OCI-LY1 (cell line): ENCODE data around the gene NR2C2.

Experiments used
- H2AFZ ChIP-seq: fragments of 200-600 bp; sonication (generic), shearing (Covaris generic); 2 replicates; pipeline ENCODE4 v1.6.0; 2014; ENCODE audit warnings: antibody characterized with exemption, mild to moderate bottlenecking, low read length
- H3F3A ChIP-seq: fragments of 200-600 bp; sonication (generic), shearing (Covaris generic); 2 replicates; pipeline ENCODE4 v1.6.0; 2014; ENCODE audit warnings: mild to moderate bottlenecking, antibody characterized with exemption, low read length, moderate library complexity; ENCODE audit not compliant: insufficient read depth
- H3K27ac ChIP-seq: fragments of 200-600 bp; sonication (generic); 2 replicates; pipeline ENCODE4 v1.5.1; 2014; ENCODE audit warnings: low read length, mixed run types, mild to moderate bottlenecking, low read depth; ENCODE audit not compliant: poor library complexity, severe bottlenecking
- H3K27me3 ChIP-seq: fragments of 200-600 bp; sonication (generic); 2 replicates; pipeline ENCODE4 v1.6.0; 2014; ENCODE audit warnings: antibody characterized with exemption, mild to moderate bottlenecking, low read length, moderate library complexity; ENCODE audit not compliant: insufficient read depth
- H3K36me3 ChIP-seq: fragments of 200-600 bp; sonication (generic); 2 replicates; pipeline ENCODE4 v1.6.1; 2014; ENCODE audit warnings: mild to moderate bottlenecking, antibody characterized with exemption, low read length, moderate library complexity, mixed read lengths; ENCODE audit not compliant: insufficient read depth
- H3K4me1 ChIP-seq: fragments of 200-600 bp; sonication (generic); 2 replicates; pipeline ENCODE4 v1.5.1; 2014; ENCODE audit warnings: mild to moderate bottlenecking, low read length, moderate library complexity; ENCODE audit not compliant: insufficient read depth, severe bottlenecking
- H3K4me2 ChIP-seq: fragments of 200-600 bp; sonication (generic), shearing (Covaris generic); 2 replicates; pipeline ENCODE4 v1.6.1; 2014; ENCODE audit warnings: low read length
- H3K4me3 ChIP-seq: fragments of 200-600 bp; sonication (generic); 2 replicates; pipeline ENCODE4 v1.5.1; 2014; ENCODE audit warnings: low read length, low read depth, mild to moderate bottlenecking, mixed read lengths; ENCODE audit not compliant: poor library complexity, severe bottlenecking
- H3K79me2 ChIP-seq: fragments of 200-600 bp; shearing (Covaris generic); 2 replicates; pipeline ENCODE4 v1.6.1; 2016; ENCODE audit warnings: mixed run types, low read length, mixed read lengths; ENCODE audit not compliant: insufficient read depth
- H3K9ac ChIP-seq: fragments of 200-600 bp; sonication (generic), shearing (Covaris generic); 2 replicates; pipeline ENCODE4 v1.6.1; 2014; ENCODE audit warnings: mild to moderate bottlenecking, low read length, mixed read lengths
- H3K9me2 ChIP-seq: fragments of 200-600 bp; sonication (generic), shearing (Covaris generic); 2 replicates; pipeline ENCODE4 v1.6.1; 2014; ENCODE audit warnings: low read depth, mild to moderate bottlenecking, low read length, mixed read lengths
- H3K9me3 ChIP-seq: fragments of 200-600 bp; shearing (Covaris generic); 2 replicates; pipeline ENCODE4 v1.6.1; 2014; ENCODE audit warnings: low read length, mixed read lengths
- H4K20me1 ChIP-seq: fragments of 200-600 bp; sonication (generic), shearing (Covaris generic); 2 replicates; pipeline ENCODE4 v1.6.0; 2016; ENCODE audit warnings: mild to moderate bottlenecking, low read length; ENCODE audit not compliant: insufficient read depth
- CTCF ChIP-seq: fragments of 200-600 bp; sonication (generic), shearing (Covaris generic); IDR thresholded peaks from 2 replicates; pipeline ENCODE4 v1.5.1; 2017; ENCODE audit warnings: mild to moderate bottlenecking, antibody characterized with exemption, low read length, moderate library complexity, mixed read lengths
- EZH2 ChIP-seq: fragments of 200-600 bp; sonication (generic), shearing (Covaris generic); IDR thresholded peaks from 2 replicates; pipeline ENCODE4 v1.8.0; 2017; ENCODE audit warnings: borderline replicate concordance, mixed run types, mild to moderate bottlenecking, antibody characterized with exemption, low read length, moderate library complexity, mixed read lengths

The NR2C2 gene

GRCh38 chr3:14946236-14946635, 1.1 kb upstream of the NR2C2 start:
- peaks cover 42% of the 10 kb centered on the region for H3K79me2 ChIP-seq
- H3K9ac ChIP-seq, result peak overlapping the region; percentile 96
- no peak for TF ChIP-seq CTCF
- no peak for TF ChIP-seq EZH2
- no peak overlapping the region for H2AFZ ChIP-seq
- no peaks in the 10 kb centered on the region for H3K9me2 ChIP-seq
- no peaks in the 10 kb centered on the region for H3K27me3 ChIP-seq
- no peaks in the 10 kb centered on the region for H3K9me3 ChIP-seq
- no peaks in the 10 kb centered on the region for H4K20me1 ChIP-seq
- no peaks in the 10 kb centered on the region for H3F3A ChIP-seq
- peaks cover 34% of the 10 kb centered on the region for H3K4me1 ChIP-seq
- H3K27ac ChIP-seq, result no peak overlapping the region
- H3K36me3 ChIP-seq, result peaks cover 48% of the 10 kb centered on the region
- peak overlapping the region; percentile 85 for H3K4me2 ChIP-seq
- H3K4me3 ChIP-seq, result peak overlapping the region; percentile 84

GRCh38 chr3:14946739-14947099, 664 bp upstream of the NR2C2 start:
- no peaks in the 10 kb centered on the region for H3K9me3 ChIP-seq
- H3K4me3 ChIP-seq, result peak overlapping the region; percentile 84
- H3F3A ChIP-seq, result no peaks in the 10 kb centered on the region
- H4K20me1 ChIP-seq, result no peaks in the 10 kb centered on the region
- no peaks in the 10 kb centered on the region for H3K9me2 ChIP-seq
- peaks cover 46% of the 10 kb centered on the region for H3K79me2 ChIP-seq
- peak overlapping the region; percentile 96 for H3K9ac ChIP-seq
- H3K36me3 ChIP-seq, result peaks cover 48% of the 10 kb centered on the region
- H3K27me3 ChIP-seq, result no peaks in the 10 kb centered on the region
- no peak for TF ChIP-seq CTCF
- no peak for TF ChIP-seq EZH2
- peak overlapping the region; percentile 85 for H3K4me2 ChIP-seq
- peaks cover 34% of the 10 kb centered on the region for H3K4me1 ChIP-seq
- H2AFZ ChIP-seq, result no peak overlapping the region
- H3K27ac ChIP-seq, result peak overlapping the region; percentile 70

- no peaks in the 10 kb centered on the region for H3K27me3 ChIP-seq
- H3K9me2 ChIP-seq, result no peaks in the 10 kb centered on the region
- H3K9ac ChIP-seq, result peak overlapping the region; percentile 96
- no peaks in the 10 kb centered on the region for H3K9me3 ChIP-seq
- H3K4me3 ChIP-seq, result peak overlapping the region; percentile 84
- H2AFZ ChIP-seq, result no peak overlapping the region
- peak overlapping the region; percentile 97 for H3K4me2 ChIP-seq
- H3K36me3 ChIP-seq, result peaks cover 42% of the 10 kb centered on the region
- H3K4me1 ChIP-seq, result peaks cover 34% of the 10 kb centered on the region
- no peaks in the 10 kb centered on the region for H4K20me1 ChIP-seq
- peak overlapping the region; percentile 95 for H3K27ac ChIP-seq
- peaks cover 50% of the 10 kb centered on the region for H3K79me2 ChIP-seq
- no peaks in the 10 kb centered on the region for H3F3A ChIP-seq
- TF ChIP-seq EZH2 (no peak), CTCF (no peak)
These were observed 664 bp downstream of the NR2C2 start for GRCh38 chr3:14947886-14948608.
